Epithelial cell of proximal tubule (primary cell): ENCODE data around the gene SLC39A9. TPM values are rescaled to one million over a fixed set of nuclear protein-coding genes. Genes with fewer than 3 reads are reported as not detected.
A peak's percentile ranks its signal among the peaks of the same experiment; 100 is the strongest.

ENCODE experiments used
- DNase-seq: peaks from one replicate; pipeline ENCODE4 v3.0.0-alpha.2; 2011; ENCODE audit warnings: low read depth
- H3K4me3 ChIP-seq: 2 replicates; pipeline ENCODE4 v1.5.1; 2011; ENCODE audit warnings: low read depth, mild to moderate bottlenecking, low read length
- CTCF ChIP-seq: conservative IDR thresholded peaks from 2 replicates; pipeline ENCODE4 v1.5.1; 2012; ENCODE audit warnings: low read depth, mild to moderate bottlenecking, low read length
- total RNA-seq: library from RNA; depleted of rRNA; stranded (reverse); fragments of >200 nt; gene quantifications from 2 replicates; pipeline ENCODE4 v1.2.3, GENCODE V29; 2015

SLC39A9 gene
- total RNA-seq, 1 donor from 2014 or later = 40.8 TPM

- no peak for DNase-seq
- no peak for TF ChIP-seq CTCF
- H3K4me3 ChIP-seq = no peak overlapping the region
Observed at GRCh38 chr14:69358966-69359365, 39.5 kb upstream of the SLC39A9 start.

GRCh38 chr14:69360438-69361108 lies 37.9 kb upstream of the SLC39A9 start:
- TF ChIP-seq CTCF = no peak
- H3K4me3 ChIP-seq = no peak overlapping the region
- DNase-seq = no peak

GRCh38 chr14:69363055-69363454 lies 35.4 kb upstream of the SLC39A9 start:
- TF ChIP-seq CTCF = peak; percentile 63
- no peak for DNase-seq
- H3K4me3 ChIP-seq = no peak overlapping the region

GRCh38 chr14:69363964-69364363 lies 34.5 kb upstream of the SLC39A9 start:
- no peak overlapping the region for H3K4me3 ChIP-seq
- TF ChIP-seq CTCF = no peak
- no peak for DNase-seq

GRCh38 chr14:69364378-69364777 lies 34.1 kb upstream of the SLC39A9 start:
- H3K4me3 ChIP-seq = no peak overlapping the region
- no peak for TF ChIP-seq CTCF
- no peak for DNase-seq

GRCh38 chr14:69366069-69366468 lies 32.4 kb upstream of the SLC39A9 start:
- no peak for DNase-seq
- H3K4me3 ChIP-seq = no peak overlapping the region
- no peak for TF ChIP-seq CTCF

GRCh38 chr14:69366761-69367160 lies 31.7 kb upstream of the SLC39A9 start:
- H3K4me3 ChIP-seq = no peak overlapping the region
- TF ChIP-seq CTCF = no peak
- DNase-seq = no peak
